Stimulated activated CD8-positive, alpha-beta memory T cell treated with anti-CD3 and anti-CD28 coated beads, Interleukin-15, amount 100 ng/mL, for 24 hours (primary cell): ENCODE results near the gene COX19.

Source experiments
- DNase-seq: peaks from one replicate; pipeline ENCODE4 v3.0.0-alpha.2; 2020; ENCODE audit warnings: low read depth

COX19 gene

GRCh38 chr7:991729-992656 lies 16.6 kb upstream of the COX19 start:
- no peak for DNase-seq

- DNase-seq = no peak
Observed at GRCh38 chr7:990933-991728, 15.8 kb upstream of the COX19 start.

- DNase-seq = no peak
Observed at GRCh38 chr7:990352-990932, 15.1 kb upstream of the COX19 start.

GRCh38 chr7:988963-989529 lies 13.7 kb upstream of the COX19 start:
- DNase-seq = no peak

GRCh38 chr7:988426-988911 lies 13.1 kb upstream of the COX19 start:
- no peak for DNase-seq

- DNase-seq = no peak
Observed at GRCh38 chr7:987909-988308, 12.6 kb upstream of the COX19 start.

- no peak for DNase-seq
Observed at GRCh38 chr7:986766-987751, 11.7 kb upstream of the COX19 start.

- DNase-seq = no peak
Observed at GRCh38 chr7:985915-986741, 10.8 kb upstream of the COX19 start.

- DNase-seq = no peak
Observed at GRCh38 chr7:985127-985416, 9.7 kb upstream of the COX19 start.

GRCh38 chr7:984361-985126 lies 9.2 kb upstream of the COX19 start:
- no peak for DNase-seq

- no peak for DNase-seq
Observed at GRCh38 chr7:983616-984071, 8.3 kb upstream of the COX19 start.

GRCh38 chr7:983004-983615 lies 7.8 kb upstream of the COX19 start, which contains the start of gene CYP2W1:
CYP2W1 (plus strand) TSS chr7:983181; CDS start chr7:983212, 31 bp downstream.
- DNase-seq = no peak

GRCh38 chr7:982511-983003 lies 7.2 kb upstream of the COX19 start:
- DNase-seq = no peak

GRCh38 chr7:981793-982510 lies 6.6 kb upstream of the COX19 start:
- no peak for DNase-seq

- no peak for DNase-seq
Observed at GRCh38 chr7:979886-980571, 4.7 kb upstream of the COX19 start.

GRCh38 chr7:979151-979550 lies 3.8 kb upstream of the COX19 start:
- no peak for DNase-seq

- DNase-seq = no peak
Observed at GRCh38 chr7:978416-979091, 3.2 kb upstream of the COX19 start.
